Skin epidermis (tissue), 12 donors: ENCODE data around the gene UNC79.

ENCODE experiments used
- H3K27ac ChIP-seq, 21 experiments: fragments of 200-600 bp; sonication (generic) in 11 of 21; one replicate each; pipeline ENCODE4 v1.5.0; 2020; ENCODE audit warnings: mild to moderate bottlenecking in 3 of 21, inconsistent platforms in 2 of 21, moderate library complexity in 2 of 21
- H3K4me3 ChIP-seq, 7 experiments: fragments of 200-600 bp; sonication (generic) in 2 of 7; one replicate each; pipeline ENCODE4 v1.5.0; 2020; ENCODE audit warnings: inconsistent platforms in 2 of 7, mild to moderate bottlenecking in 2 of 7, moderate library complexity in 1 of 7

The UNC79 gene

DNA sequence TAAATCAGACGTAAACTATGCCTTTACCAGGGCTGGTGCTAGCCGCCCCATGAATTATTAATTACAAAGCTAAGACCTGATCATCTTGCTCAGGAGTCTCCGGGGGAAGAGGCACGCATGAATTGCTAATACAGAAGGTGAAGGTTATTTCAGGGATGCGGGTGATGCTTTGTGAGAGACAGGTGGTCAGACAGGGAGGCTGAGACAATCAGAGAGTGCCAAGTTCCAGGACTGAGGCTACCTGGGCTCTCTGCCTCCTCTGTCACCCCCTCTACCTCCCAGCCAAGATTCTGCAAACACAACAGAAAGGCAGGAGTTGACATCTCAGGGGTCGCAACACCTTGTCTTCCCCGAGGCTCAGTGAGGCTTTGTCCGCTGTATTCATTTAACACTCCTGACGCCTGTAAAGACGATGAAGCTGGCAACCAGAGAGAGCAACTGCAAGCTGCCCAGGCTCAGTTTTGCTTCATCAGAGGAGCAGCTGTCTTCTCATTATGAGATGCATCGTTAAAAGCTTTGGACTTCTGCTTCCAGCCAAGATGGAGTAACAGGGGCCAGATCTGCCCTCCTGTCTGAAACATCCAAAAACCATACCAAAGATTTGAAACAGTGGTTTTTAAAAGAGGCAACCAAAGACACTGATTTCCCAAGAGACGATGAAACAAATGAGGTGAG lies 311.0 kb downstream of the UNC79 start:
- Histone ChIP-seq H3K4me3 (no peak overlapping the region), H3K27ac (no peak overlapping the region)

GRCh38 chr14:93742761-93743160 lies 312.0 kb downstream of the UNC79 start:
- no peak overlapping the region for H3K27ac ChIP-seq
- no peak overlapping the region for H3K4me3 ChIP-seq

DNA sequence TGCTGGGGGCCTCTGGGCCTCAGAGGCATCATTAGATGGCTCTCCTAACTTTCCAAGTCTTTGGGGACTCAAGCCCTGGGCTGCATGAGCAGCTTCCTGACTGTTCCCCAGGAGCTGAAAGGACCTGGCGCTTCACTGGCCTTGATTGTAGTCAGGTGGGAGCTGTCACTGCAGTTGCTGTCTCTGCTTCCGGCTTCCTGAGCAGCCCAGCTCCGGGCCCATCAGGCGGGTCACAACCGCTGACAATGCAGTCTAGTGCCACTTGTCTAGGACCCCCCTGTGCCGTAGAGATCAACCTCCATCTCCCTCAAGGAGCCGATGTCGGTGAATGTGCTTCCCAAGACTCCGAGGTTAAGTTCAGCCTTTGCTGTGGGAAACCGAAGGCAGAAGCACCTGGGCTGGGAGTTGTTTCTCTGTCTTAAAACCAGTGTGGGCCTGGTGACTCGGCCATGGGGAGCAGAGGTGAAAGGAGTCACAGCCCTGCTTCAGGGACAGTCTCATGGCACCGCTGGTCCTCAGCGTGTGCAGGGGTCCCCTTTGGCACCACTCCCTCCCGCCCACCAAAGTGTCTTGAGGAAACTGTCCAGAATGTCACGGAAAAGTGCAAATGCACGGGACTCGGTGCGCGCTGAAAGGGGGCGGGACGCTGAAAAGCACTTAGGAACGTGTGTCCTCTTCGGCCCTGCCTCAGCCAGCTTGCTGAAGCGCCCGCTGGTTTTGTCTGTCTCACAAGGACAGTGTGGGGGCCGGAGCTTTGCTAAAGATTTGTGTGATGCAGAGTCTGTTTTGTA lies 312.7 kb downstream of the UNC79 start:
- Histone ChIP-seq H3K4me3 (no peak overlapping the region), H3K27ac (no peak overlapping the region)

GRCh38 chr14:93744176-93744575 lies 313.4 kb downstream of the UNC79 start:
- no peak overlapping the region for H3K27ac ChIP-seq

GRCh38 chr14:93744876-93745275 lies 314.1 kb downstream of the UNC79 start:
- no peak overlapping the region for H3K27ac ChIP-seq
- H3K4me3 ChIP-seq: no peak overlapping the region

More at GRCh38 chr14:93744176-93744575, 313.4 kb downstream of the UNC79 start:
- H3K4me3 ChIP-seq: no peak overlapping the region

DNA sequence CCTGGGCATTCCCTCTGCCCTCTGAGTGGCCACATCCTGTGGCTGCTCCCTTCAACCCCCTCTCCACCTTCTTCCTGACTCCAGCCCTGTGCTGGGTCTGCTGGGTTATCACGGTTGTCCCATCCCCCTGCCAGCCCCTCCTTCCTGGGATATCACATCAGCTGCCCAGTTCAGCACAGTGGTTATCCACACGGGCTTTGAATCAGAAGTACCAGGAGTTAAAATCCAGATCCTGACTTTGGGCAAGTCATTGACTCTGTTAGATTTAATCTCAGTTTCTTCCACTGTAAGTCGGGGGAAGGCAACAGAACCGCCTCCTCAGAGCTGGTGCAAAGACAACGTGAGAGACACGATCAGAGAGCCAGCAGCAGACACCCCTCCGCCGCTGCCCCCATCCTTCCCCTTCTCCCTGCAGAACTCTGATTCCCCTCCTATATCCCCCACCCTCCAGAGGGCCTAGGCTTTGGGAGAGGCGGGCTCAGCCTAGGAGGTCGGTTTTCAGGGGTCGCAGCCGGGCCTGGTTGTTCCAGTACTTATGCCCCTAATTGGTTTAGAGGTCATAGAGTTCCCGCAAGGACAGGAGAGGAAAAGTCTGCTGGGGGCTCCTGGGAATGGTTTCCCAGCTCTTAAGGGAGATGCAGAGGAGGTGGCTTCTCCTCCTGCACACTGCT lies 315.0 kb downstream of the UNC79 start:
- Histone ChIP-seq H3K27ac (no peak overlapping the region), H3K4me3 (no peak overlapping the region)

- no peak overlapping the region for H3K27ac ChIP-seq
Observed at GRCh38 chr14:93747102-93747501, 316.4 kb downstream of the UNC79 start.

DNA sequence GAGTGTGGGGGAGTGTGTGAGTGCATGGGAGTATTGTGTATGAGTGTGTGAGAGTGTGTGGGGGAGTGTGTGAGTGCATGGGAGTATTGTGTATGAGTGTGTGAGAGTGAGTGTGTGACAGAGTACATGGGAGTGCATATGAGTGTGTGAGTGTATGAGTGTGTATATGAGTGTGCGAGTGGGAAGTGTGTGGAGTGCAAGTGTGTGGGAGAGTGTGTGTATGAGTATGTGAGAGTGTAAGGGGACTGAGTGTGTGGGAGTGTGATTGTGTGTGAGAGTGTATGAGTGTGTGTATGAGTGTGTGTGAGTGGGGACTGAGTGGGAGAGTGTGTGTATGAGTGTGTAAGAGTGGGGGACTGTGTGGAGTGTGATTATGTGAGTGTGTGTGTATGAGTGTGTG lies 316.8 kb downstream of the UNC79 start:
- H3K4me3 ChIP-seq: no peak overlapping the region
- H3K27ac ChIP-seq: no peak overlapping the region

More at GRCh38 chr14:93747102-93747501, 316.4 kb downstream of the UNC79 start:
- no peak overlapping the region for H3K4me3 ChIP-seq

DNA sequence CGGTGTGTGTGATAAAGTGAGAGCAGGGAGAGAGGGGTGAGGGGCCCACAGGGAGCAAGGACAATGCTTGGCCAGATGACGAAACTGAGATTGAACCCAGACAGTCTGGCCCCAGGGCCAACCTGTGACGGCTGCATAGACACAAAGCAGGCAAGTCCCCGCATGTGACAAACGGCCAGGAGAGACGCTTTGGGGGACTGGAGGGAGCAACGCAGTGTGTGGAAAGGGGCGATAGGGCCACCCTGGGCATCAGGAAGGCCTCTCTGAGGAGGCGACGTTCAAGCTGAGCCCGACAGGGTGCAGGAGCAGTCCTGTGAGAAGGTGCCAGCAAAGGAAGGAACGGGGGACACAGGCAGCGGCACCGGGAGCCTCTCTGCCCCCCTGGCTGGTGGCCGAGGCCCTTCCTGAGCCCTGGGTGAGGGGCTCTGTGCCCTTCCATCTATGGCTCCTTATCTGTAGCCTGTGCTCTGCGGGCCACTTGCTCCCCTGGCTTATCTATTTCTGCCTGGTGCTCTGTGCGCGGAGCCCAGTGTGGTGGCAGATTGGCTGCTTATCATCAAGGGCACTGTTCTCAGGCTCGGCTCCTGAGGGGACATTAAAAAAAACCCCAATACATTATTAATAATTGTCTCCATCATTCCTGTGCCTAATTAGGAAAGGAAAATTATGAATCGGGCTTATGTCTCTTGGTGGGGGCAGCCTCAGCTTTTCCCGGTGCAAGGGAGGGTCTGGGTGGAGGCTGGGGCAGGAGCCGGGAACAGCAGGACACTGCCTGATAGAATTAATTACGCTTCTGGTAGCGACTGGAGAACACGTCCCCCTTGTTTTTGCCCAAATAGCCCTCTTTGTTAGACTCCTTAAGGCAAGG lies 317.7 kb downstream of the UNC79 start:
- H3K4me3 ChIP-seq: no peak overlapping the region
- H3K27ac ChIP-seq: no peak overlapping the region

- Histone ChIP-seq H3K27ac (no peak overlapping the region), H3K4me3 (no peak overlapping the region)
Observed at GRCh38 chr14:93749076-93749420, 318.3 kb downstream of the UNC79 start.

DNA sequence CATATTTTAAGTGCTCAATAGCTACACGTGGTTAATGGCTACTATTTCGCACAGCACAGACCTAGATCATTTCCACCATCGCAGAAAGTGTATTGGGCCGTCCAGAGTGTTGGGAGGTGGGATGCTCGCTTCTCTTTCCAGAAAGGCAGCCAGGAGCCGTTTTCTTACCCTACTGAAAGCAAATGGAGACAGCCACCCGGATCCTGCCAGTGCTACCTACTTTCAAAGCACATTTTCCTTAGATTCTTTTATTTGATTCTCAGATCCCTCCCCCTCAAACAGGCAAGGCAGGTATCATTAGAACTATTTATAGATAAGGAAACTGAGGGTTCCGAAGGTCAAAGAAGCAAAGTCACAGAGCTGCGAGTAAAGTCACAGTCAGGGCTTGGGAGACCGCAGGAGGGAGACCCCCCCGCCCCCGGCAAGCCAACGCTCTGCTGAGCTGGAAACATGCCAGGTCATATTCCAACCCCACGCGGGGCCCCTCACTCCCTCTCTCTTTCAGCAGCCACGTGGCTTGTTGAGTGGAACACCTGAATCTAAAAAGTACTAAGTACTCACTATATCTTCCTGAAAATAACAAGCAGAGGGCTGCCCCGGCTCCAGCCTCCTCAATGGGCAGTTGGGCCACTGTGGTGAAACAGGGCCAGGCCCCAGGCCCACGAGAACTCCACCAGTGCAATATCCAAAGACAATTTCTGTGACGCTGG lies 321.4 kb downstream of the UNC79 start:
- H3K27ac ChIP-seq: no peak overlapping the region

DNA sequence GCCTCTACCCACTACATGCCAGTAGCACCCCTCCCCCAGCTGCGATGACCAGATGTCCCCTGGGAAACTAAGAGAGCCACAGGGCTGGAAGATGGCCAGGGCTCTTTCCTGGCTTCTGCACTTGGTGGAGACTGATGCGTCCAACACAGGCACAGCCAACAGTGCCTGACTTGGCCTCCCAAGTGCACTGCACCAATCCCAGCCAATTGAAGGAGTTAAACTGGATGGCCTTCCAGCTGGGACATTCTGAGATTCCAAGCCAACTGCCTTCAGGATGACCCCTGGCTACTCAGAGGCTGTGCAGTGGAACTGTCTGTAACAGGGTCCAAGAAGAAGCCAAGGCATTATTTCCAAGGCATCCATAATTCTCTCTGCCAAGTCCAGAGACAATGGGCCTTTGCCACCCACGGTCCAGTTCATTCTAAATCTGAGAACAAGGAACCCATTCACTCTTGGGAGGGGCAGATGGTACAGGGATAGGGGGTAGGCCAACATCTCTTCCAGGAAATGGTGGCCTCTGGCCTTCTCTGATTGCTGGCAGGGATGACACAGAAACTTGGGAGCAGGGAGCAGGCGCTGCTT lies 322.3 kb downstream of the UNC79 start:
- no peak overlapping the region for H3K27ac ChIP-seq

More for the DNA sequence above, 321.4 kb downstream of the UNC79 start:
- H3K4me3 ChIP-seq: no peak overlapping the region

GRCh38 chr14:93753647-93754046 lies 322.9 kb downstream of the UNC79 start:
- Histone ChIP-seq H3K27ac (no peak overlapping the region), H3K4me3 (no peak overlapping the region)

More for the DNA sequence above, 322.3 kb downstream of the UNC79 start:
- no peak overlapping the region for H3K4me3 ChIP-seq

- no peak overlapping the region for H3K4me3 ChIP-seq
- no peak overlapping the region for H3K27ac ChIP-seq
Observed at GRCh38 chr14:93757206-93757605, 326.5 kb downstream of the UNC79 start.
